ENCODE data around the gene C6orf47. TPM values are rescaled to one million over a fixed set of nuclear protein-coding genes. Genes with fewer than 3 reads are reported as not detected.

Gene C6orf47
- total and polyA plus RNA-seq, 7 donors, result 13.5 to 36.0 (median 19.4) TPM

- TF ChIP-seq, protein P1, sequence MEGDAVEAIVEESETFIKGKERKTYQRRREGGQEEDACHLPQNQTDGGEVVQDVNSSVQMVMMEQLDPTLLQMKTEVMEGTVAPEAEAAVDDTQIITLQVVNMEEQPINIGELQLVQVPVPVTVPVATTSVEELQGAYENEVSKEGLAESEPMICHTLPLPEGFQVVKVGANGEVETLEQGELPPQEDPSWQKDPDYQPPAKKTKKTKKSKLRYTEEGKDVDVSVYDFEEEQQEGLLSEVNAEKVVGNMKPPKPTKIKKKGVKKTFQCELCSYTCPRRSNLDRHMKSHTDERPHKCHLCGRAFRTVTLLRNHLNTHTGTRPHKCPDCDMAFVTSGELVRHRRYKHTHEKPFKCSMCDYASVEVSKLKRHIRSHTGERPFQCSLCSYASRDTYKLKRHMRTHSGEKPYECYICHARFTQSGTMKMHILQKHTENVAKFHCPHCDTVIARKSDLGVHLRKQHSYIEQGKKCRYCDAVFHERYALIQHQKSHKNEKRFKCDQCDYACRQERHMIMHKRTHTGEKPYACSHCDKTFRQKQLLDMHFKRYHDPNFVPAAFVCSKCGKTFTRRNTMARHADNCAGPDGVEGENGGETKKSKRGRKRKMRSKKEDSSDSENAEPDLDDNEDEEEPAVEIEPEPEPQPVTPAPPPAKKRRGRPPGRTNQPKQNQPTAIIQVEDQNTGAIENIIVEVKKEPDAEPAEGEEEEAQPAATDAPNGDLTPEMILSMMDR (IDR thresholded peaks at IDR 0.05), result no peak
- no peaks in the 10 kb centered on the region for H3K27me3 ChIP-seq (ENCODE audit: insufficient read depth in 3 of 3, low read length in 2 of 3)
- H3K4me3 ChIP-seq, result no peak overlapping the region
- no peak overlapping the region for H3K27ac ChIP-seq
- peaks cover 37% of the 10 kb centered on the region for H3K4me1 ChIP-seq
- no peaks in the 10 kb centered on the region for H3K9me3 ChIP-seq
- DNase-seq, result no peak
- intact Hi-C loops (cut with DNase I), result no loop called here
- H3K36me3 ChIP-seq (ENCODE audit: insufficient read depth in 1 of 2, low read depth in 1 of 2), result peaks cover 3 to 33% of the 10 kb centered on the region in 2 donors
- 70 to 73% (median 71%) methylated on average over 6 of the region's 6 CpGs for WGBS, 3 donors
- no peak for ATAC-seq
These were observed 3.0 kb downstream of the C6orf47 start for GRCh38 chr6:31657406-31658157.

- peaks cover 41% of the 10 kb centered on the region for H3K4me1 ChIP-seq
- intact Hi-C loops (cut with DNase I), result no loop called here
- ATAC-seq (no peak), DNase-seq (no peak)
- no peaks in the 10 kb centered on the region for H3K9me3 ChIP-seq
- TF ChIP-seq, protein P1 (IDR thresholded peaks at IDR 0.05), result no peak
- H3K36me3 ChIP-seq (ENCODE audit: insufficient read depth in 1 of 2, low read depth in 1 of 2), result peaks cover 2 to 28% of the 10 kb centered on the region in 2 donors
- no peak within 1 kb of the TSS for H3K4me3 ChIP-seq
- 79 to 82% (median 79%) methylated on average over 8 of the region's 8 CpGs for WGBS, 3 donors
- no peaks in the 10 kb centered on the region for H3K27me3 ChIP-seq (ENCODE audit: insufficient read depth in 3 of 3, low read length in 2 of 3)
- H3K27ac ChIP-seq, result no peak within 1 kb of the TSS
These were observed 5.0 kb downstream of the C6orf47 start, which contains the start of gene APOM for GRCh38 chr6:31655349-31656237. APOM (plus strand) TSS chr6:31655894; CDS start chr6:31655967, 73 bp downstream.

DNA sequence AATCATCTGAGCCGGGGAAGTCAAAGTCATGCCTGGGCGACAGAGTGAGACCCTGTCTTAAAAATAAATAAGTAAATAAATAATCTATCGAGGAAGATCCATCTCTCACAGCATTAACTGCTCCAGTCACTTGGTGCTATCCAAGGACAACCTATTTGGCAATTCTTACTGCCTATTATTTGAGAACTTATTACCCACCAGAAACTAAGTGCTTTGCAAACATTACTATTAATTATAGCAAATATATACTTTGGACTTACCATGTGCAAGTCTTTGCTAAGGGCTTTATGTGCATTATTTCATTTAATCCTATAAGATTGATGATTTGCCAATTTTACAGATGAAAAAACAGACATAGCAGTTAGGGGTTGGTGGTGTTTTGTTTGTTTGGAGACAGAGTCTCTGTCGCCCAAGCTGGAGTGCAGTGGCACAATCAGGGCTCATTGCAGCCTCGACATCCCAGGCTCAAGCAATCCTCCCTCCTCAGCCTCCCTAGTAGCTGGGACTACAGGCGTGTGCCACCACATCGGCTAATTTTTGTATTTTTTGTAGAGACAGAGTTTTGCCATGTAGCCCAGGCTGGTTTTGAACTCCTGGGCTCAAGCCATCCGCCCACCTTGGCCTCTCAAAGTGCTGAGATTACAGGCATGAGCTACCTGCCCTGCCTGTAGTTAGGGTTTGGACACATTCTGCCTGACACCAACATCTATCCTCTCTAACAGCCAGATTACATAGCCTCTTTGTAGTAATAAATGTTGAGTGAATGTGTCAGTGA lies 5.8 kb downstream of the C6orf47 start:
- Histone ChIP-seq H3K4me3 (no peak overlapping the region), H3K36me3 (ENCODE audit: insufficient read depth in 1 of 2, low read depth in 1 of 2) (peaks cover 2 to 37% of the 10 kb centered on the region in 2 donors), H3K4me1 (peaks cover 38% of the 10 kb centered on the region), H3K27ac (no peak overlapping the region), H3K27me3 (ENCODE audit: insufficient read depth in 3 of 3, low read length in 2 of 3) (no peaks in the 10 kb centered on the region), H3K9me3 (no peaks in the 10 kb centered on the region)
- TF ChIP-seq, protein P1 (IDR thresholded peaks at IDR 0.05), result no peak
- WGBS, 3 donors, result 92 to 94% (median 92%) methylated on average over 8 of the region's 8 CpGs
- ATAC-seq (no peak), DNase-seq (no peak)
- intact Hi-C loops (cut with DNase I), result no loop called here

DNA sequence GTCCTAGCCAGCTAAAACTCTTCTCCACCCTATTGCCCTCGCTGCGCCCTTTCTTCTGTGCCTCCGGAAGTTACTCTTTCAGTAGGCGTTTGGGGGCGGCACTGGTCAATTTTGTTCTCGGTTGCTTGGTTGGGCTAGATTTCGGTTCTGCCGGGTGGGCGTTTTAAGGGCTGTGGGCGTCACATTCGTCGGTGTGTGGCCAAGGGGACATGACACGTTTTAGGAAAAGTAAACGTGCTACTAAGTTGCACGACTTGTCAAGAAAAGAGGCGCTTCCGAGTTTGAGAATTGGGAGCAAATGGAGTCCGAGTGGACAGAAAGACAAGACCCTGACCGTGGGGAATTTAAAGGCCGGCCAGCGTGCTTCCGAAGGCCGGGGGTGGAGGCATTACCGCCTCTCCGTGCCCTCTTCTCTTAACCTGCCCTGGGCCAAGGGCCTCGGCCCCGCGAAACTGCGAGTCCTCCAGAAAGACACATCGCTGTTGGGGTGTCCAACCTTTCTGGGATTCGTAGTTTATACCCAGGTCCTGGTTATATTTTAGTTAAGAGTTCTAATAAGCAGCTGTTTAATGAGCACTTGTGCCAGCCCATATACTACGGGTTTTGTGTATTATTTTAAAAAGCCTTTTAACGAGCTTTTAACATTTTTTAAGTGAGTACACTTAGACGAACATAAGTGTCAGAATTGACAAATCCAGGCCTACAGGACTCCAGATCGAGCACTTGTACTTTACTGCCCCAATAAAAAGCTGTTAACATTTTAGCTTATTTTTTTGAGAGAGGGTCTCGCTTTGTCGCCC lies 7.5 kb downstream of the C6orf47 start:
- 6 to 8% (median 7%) methylated on average over 37 of the region's 37 CpGs for WGBS, 3 donors
- intact Hi-C loops (cut with DNase I), result loop anchor here in 1 of 2 donors (2.0 kb wide), 1 partner anchor 32 kb away; the partner anchor contains the start of gene PRRC2A
- no peaks in the 10 kb centered on the region for H3K27me3 ChIP-seq (ENCODE audit: insufficient read depth in 3 of 3, low read length in 2 of 3)

More for the DNA sequence above, 7.5 kb downstream of the C6orf47 start:
- Histone ChIP-seq H3K9me3 (no peaks in the 10 kb centered on the region), H3K4me1 (peaks cover 21% of the 10 kb centered on the region), H3K4me3 (peak overlapping the region; percentile 72), H3K27ac (peak overlapping the region; percentile 98), H3K36me3 (ENCODE audit: insufficient read depth in 1 of 2, low read depth in 1 of 2) (peaks cover 5 to 53% of the 10 kb centered on the region in 2 donors)
- ATAC-seq, result peak; percentile 76 to 83 (median 79)
- TF ChIP-seq, protein P1 (IDR thresholded peaks at IDR 0.05), result no peak
- peak; percentile 85 to 91 for DNase-seq
